ENCODE measurements around the gene BMP2K.

Gene BMP2K

DNA sequence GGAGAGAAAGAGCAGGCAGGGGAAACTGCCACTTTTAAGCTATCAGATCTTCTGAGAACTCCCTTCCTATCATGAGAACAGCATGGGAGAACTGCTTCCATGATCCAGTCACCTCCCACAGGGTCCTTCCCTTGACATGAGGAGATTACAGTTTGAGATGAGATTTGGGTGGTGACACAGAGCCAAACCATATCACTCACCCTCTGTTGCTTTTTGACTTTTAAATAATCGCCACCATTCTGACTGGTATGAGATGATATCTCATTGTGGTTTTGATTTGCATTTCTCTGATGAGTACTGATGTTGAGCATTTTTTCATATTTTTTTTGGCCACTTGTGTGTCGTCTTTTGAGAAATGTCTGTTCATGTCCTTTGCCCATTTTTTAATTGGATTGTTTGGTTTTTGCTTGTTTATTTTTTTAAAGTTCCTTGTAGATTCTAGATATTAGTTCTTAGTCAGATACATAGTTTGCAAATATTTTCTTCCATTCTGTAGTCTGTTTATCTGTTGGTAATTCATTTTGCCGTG lies 169.6 kb downstream of the BMP2K start:
- no peak overlapping the region for H3K27ac ChIP-seq
- H3K36me3 ChIP-seq (replicated peaks): no peaks in the 10 kb centered on the region
- no peak overlapping the region for H3K4me3 ChIP-seq (ENCODE audit: low read depth, low read length)
- TF ChIP-seq, protein P1, sequence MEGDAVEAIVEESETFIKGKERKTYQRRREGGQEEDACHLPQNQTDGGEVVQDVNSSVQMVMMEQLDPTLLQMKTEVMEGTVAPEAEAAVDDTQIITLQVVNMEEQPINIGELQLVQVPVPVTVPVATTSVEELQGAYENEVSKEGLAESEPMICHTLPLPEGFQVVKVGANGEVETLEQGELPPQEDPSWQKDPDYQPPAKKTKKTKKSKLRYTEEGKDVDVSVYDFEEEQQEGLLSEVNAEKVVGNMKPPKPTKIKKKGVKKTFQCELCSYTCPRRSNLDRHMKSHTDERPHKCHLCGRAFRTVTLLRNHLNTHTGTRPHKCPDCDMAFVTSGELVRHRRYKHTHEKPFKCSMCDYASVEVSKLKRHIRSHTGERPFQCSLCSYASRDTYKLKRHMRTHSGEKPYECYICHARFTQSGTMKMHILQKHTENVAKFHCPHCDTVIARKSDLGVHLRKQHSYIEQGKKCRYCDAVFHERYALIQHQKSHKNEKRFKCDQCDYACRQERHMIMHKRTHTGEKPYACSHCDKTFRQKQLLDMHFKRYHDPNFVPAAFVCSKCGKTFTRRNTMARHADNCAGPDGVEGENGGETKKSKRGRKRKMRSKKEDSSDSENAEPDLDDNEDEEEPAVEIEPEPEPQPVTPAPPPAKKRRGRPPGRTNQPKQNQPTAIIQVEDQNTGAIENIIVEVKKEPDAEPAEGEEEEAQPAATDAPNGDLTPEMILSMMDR (IDR thresholded peaks at IDR 0.05; ENCODE audit: low read depth, low read length, missing control alignments): no peak
- in situ Hi-C loops (cut with HindIII; ENCODE audit: low pct_ligation_motif_present, low sequenced_read_pairs): no loop called here
- H3K27me3 ChIP-seq (replicated peaks): no peaks in the 10 kb centered on the region
- DNase-seq: peak; percentile 32

DNA sequence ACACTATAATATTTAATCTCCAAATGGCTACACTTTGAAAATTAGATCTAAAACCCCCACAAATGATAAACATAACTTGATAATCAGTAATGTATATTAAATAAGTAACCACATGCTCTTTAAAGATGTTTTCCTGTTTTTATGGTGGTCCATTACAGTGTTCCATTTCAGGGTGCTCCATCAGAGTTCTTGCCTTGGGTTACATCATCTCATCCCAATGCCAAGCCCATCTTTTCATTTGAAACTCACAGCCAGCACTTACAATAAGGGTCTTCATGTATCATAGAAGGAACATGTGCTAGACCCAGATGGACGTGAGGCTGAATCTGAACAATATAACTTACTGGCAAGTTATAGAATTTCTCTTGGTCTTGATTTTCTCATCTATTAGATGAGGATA lies 173.6 kb downstream of the BMP2K start:
- Histone ChIP-seq H3K27me3 (replicated peaks) (no peaks in the 10 kb centered on the region), H3K27ac (no peak overlapping the region), H3K36me3 (replicated peaks) (no peaks in the 10 kb centered on the region), H3K4me3 (ENCODE audit: low read depth, low read length) (no peak overlapping the region)
- TF ChIP-seq, protein P1 (IDR thresholded peaks at IDR 0.05; ENCODE audit: low read depth, low read length, missing control alignments): no peak
- in situ Hi-C loops (cut with HindIII; ENCODE audit: low pct_ligation_motif_present, low sequenced_read_pairs): no loop called here
- no peak for DNase-seq

DNA sequence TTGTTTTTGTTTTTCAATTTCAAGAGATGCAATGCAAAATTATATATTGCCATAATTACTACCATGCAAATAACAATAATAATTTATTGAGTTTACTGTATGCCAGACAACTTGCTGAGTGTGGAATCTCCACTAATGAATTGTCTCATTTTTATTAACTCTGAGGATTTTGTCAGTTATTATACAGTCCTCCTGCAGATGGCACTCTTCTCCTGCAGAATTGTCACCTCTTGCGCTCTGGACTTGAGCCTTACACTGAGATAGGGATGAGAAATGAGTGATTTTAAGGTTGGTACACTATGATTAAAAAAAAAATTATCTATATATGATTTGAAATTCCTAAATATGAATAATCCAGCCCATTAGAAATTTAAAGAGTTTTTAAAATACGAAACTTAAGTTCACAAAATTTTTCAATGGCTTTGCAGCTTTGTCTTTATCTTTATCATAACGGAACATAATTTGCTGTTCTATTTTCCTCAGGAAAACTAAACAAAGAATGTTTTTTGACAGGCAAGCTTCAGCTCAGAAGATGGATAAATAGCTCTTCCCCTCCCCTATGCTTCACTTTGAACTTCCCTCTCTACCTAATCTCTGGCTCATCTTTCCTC lies 175.8 kb downstream of the BMP2K start:
- no peak for DNase-seq
- Histone ChIP-seq H3K4me3 (ENCODE audit: low read depth, low read length) (no peak overlapping the region), H3K36me3 (replicated peaks) (no peaks in the 10 kb centered on the region), H3K27ac (no peak overlapping the region), H3K27me3 (replicated peaks) (no peaks in the 10 kb centered on the region)
- in situ Hi-C loops (cut with HindIII; ENCODE audit: low pct_ligation_motif_present, low sequenced_read_pairs): no loop called here
- TF ChIP-seq, protein P1 (IDR thresholded peaks at IDR 0.05; ENCODE audit: low read depth, low read length, missing control alignments): peak; percentile 75

DNA sequence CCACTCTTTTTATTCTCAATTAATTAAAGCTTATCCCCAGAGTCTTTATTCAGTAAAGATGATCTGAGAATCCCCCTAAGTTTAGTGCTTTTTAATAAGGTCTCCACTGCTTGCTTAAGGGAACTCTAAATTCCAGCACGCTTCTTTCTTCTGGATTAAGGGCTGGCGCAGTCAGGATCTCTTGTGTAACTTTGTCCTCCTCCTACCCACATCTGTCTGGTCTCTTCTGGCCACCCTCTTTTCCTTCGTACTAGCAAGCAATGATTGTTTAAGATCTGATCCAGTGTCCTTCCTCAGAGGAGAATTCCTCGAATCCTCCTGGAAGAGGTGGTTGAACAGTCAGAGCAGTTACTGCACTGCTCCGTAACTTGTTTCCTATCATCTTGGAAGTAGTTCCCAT lies 177.1 kb downstream of the BMP2K start:
- in situ Hi-C loops (cut with HindIII; ENCODE audit: low pct_ligation_motif_present, low sequenced_read_pairs): no loop called here
- TF ChIP-seq, protein P1 (IDR thresholded peaks at IDR 0.05; ENCODE audit: low read depth, low read length, missing control alignments): no peak
- Histone ChIP-seq H3K27ac (no peak overlapping the region), H3K4me3 (ENCODE audit: low read depth, low read length) (no peak overlapping the region), H3K36me3 (replicated peaks) (no peaks in the 10 kb centered on the region), H3K27me3 (replicated peaks) (no peaks in the 10 kb centered on the region)
- DNase-seq: no peak

DNA sequence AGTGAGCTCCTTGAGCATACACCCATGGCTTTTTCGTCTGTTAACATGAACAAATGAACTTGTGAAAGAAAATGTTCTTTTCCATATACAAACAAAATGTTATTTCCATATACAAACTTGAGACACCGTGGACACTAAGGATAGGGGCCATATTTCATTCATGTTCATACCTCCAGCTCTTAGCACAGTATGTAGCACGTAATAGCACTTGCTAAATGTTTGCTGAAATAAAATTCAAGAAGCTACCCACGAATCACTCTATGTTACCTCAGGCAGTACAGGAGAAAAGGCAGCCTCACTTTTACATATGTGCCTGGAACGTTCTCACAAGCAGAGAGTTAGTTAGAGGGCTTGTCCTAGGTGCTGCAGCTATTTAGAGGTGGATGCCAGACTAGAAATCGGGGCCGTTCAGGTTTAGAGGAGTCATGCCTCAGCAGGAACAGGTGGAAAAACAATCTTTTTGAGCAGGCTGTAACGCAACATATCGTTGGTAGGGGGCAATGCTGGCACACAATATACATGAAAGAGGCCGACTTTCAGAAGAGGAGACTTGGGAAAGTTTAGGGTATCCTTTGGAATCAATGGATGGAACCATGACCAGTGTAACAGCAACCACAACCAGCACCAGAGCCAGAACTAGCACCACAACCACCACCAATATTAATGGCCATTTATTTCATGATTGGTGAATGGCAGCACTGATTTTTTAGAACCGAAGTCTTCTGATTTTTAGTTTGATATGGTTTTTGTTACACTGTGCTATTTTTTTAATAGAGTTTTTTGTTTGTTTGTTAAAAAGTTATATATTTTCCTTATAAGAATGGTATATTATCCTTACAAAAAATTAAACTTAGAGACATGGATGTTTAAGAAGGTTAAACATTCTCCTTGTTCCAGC lies 177.9 kb downstream of the BMP2K start:
- in situ Hi-C loops (cut with HindIII; ENCODE audit: low pct_ligation_motif_present, low sequenced_read_pairs): no loop called here

More for the DNA sequence above, 177.9 kb downstream of the BMP2K start:
- no peak for DNase-seq
- TF ChIP-seq, protein P1 (IDR thresholded peaks at IDR 0.05; ENCODE audit: low read depth, low read length, missing control alignments): peak; percentile 72
- Histone ChIP-seq H3K4me3 (ENCODE audit: low read depth, low read length) (no peak overlapping the region), H3K27me3 (replicated peaks) (no peaks in the 10 kb centered on the region), H3K27ac (no peak overlapping the region), H3K36me3 (replicated peaks) (no peaks in the 10 kb centered on the region)

All from brain microvascular endothelial cell (primary cell).